Measurements from ENCODE around the gene DNTTIP2. TPM values are rescaled to one million over a fixed set of nuclear protein-coding genes. Genes with fewer than 3 reads are reported as not detected.
A peak's percentile ranks its signal among the peaks of the same experiment; 100 is the strongest.

Gene DNTTIP2
- total and polyA plus RNA-seq, 11 donors = 17.7 to 55.8 (median 39.1) TPM

- TF ChIP-seq POLR2A (IDR thresholded peaks at IDR 0.05) = no peak
- no peak for TF ChIP-seq CTCF (IDR thresholded peaks at IDR 0.05)
- no peak for DNase-seq
- intact Hi-C loops (cut with DNase I) = loop anchor here in 3 of 10 donors (10.0 kb wide), 1 partner anchor 384 kb away; no protein-coding TSS in a partner anchor
- Histone ChIP-seq H3K27ac (no peak overlapping the region), H3K27me3 (no peaks in the 10 kb centered on the region), H3K4me3 (no peak overlapping the region), H3K36me3 (no peaks in the 10 kb centered on the region), H3K4me1 (peaks cover 0 to 38% (median 21%) of the 10 kb centered on the region in 12 donors), H3K9me3 (no peaks in the 10 kb centered on the region)
- ATAC-seq = no peak
Observed at GRCh38 chr1:93818570-93818959, 60.4 kb downstream of the DNTTIP2 start.

GRCh38 chr1:93817819-93818569 lies 61.0 kb downstream of the DNTTIP2 start:
- H3K27ac ChIP-seq = peak overlapping the region in 6 of 12 donors; percentile 27 to 83 (median 44)

GRCh38 chr1:93816970-93817678 lies 61.9 kb downstream of the DNTTIP2 start:
- ATAC-seq (peak in 3 of 4 donors; percentile 65 to 71 (median 70)), DNase-seq (peak in 1 of 5 donors; percentile 38)
- Histone ChIP-seq H3K27ac (peak overlapping the region; percentile 8 to 83 (median 36)), H3K4me3 (no peak overlapping the region), H3K27me3 (no peaks in the 10 kb centered on the region), H3K36me3 (no peaks in the 10 kb centered on the region), H3K9me3 (no peaks in the 10 kb centered on the region), H3K4me1 (peaks cover 0 to 47% (median 23%) of the 10 kb centered on the region in 12 donors)
- 28 to 43% (median 36%) methylated on average over 3 of the region's 3 CpGs for WGBS, 4 donors
- intact Hi-C loops (cut with DNase I) = loop anchor here in 3 of 10 donors (10.0 kb wide), 1 partner anchor 382 kb away; no protein-coding TSS in a partner anchor
- TF ChIP-seq CTCF (IDR thresholded peaks at IDR 0.05) = no peak
- no peak for TF ChIP-seq POLR2A (IDR thresholded peaks at IDR 0.05)

More at GRCh38 chr1:93817819-93818569, 61.0 kb downstream of the DNTTIP2 start:
- ATAC-seq (no peak), DNase-seq (no peak)
- WGBS, 4 donors = 87 to 90% (median 88%) methylated on average over 11 to 12 of the region's 12 CpGs
- no peaks in the 10 kb centered on the region for H3K9me3 ChIP-seq
- intact Hi-C loops (cut with DNase I) = loop anchor here in 3 of 10 donors (10.0 kb wide), 1 partner anchor 383 kb away; no protein-coding TSS in a partner anchor
- no peaks in the 10 kb centered on the region for H3K36me3 ChIP-seq
- no peak for TF ChIP-seq CTCF (IDR thresholded peaks at IDR 0.05)
- no peak for TF ChIP-seq POLR2A (IDR thresholded peaks at IDR 0.05)
- H3K4me1 ChIP-seq = peaks cover 0 to 43% (median 21%) of the 10 kb centered on the region in 12 donors
- H3K27me3 ChIP-seq = no peaks in the 10 kb centered on the region
- H3K4me3 ChIP-seq = no peak overlapping the region

MicroRNAs encoded within 50 kb of the gene (microRNA counts, 767-probe panel; counts per million panel counts)
- 0 to 71.6 counts per million in 2 donors for microRNA hsa-miR-760

Small RNA genes lying within 50 kb of the gene (microRNA-seq; reads per million reads assigned to microRNA genes)
- gene MIR760 = 10.2 to 24.1 (median 19.2) reads per million in 4 donors

Other genes starting within 250 kb of the DNTTIP2 start
- 10 to 100 TPM in 8 of 9 donors, 1 to 10 TPM in 1; 7.5 to 25.0 (median 17.3) TPM for gene BCAR3, start 197.4 kb downstream of the DNTTIP2 start, total RNA-seq
- 1 to 10 TPM; 6.4 to 7.4 TPM for gene BCAR3, start 197.4 kb downstream of the DNTTIP2 start, polyA plus RNA-seq
- gene GCLM, start 30.2 kb upstream of the DNTTIP2 start, total RNA-seq = 10 to 100 TPM in 6 of 9 donors, 1 to 10 TPM in 3; 4.2 to 21.9 (median 12.5) TPM
- 1 to 10 TPM; 1.8 to 7.5 TPM for gene GCLM, start 30.2 kb upstream of the DNTTIP2 start, polyA plus RNA-seq
- under 1 TPM in 7 of 9 donors, not detected in 2; 0.13 to 0.37 (median 0.24) TPM for gene ABCA4, start 241.9 kb upstream of the DNTTIP2 start, total RNA-seq
- under 1 TPM; 0.04 to 0.08 TPM for gene ABCA4, start 241.9 kb upstream of the DNTTIP2 start, polyA plus RNA-seq